ENCODE data around the gene MRPS26. TPM values are rescaled to one million over a fixed set of nuclear protein-coding genes. Genes with fewer than 3 reads are reported as not detected.

The MRPS26 gene
- total and polyA plus RNA-seq, 7 experiments from 2014 or later = 22.2 to 94.2 (median 30.9) TPM

- ChIA-PET CTCF (no interaction called here), POLR2A (interaction anchor here (0.5 to 1.5 kb wide), 6 partner anchors 25 to 272 kb away, joined by 3 to 4 read pairs (median 3); no protein-coding TSS in a partner anchor)
- Histone ChIP-seq H3K27me3 (ENCODE audit: control insufficient read depth in 2 of 2, insufficient read depth in 2 of 2, low read length in 2 of 2) (no peaks in the 10 kb centered on the region), H3K4me1 (ENCODE audit: control insufficient read depth in 2 of 2, insufficient read depth in 2 of 2, low read length in 2 of 2) (peaks cover 4 to 11% of the 10 kb centered on the region in 2 donors), H3K4me3 (ENCODE audit: low read length) (peak overlapping the region; percentile 91), H3K36me3 (ENCODE audit: control insufficient read depth in 2 of 3, insufficient read depth in 3 of 3, low read length in 3 of 3) (peaks cover 0 to 31% (median 4%) of the 10 kb centered on the region in 3 experiments), H3K9me3 (ENCODE audit: control insufficient read depth in 2 of 3, low read length in 3 of 3) (no peaks in the 10 kb centered on the region), H3K27ac (ENCODE audit: low read depth, low read length) (peak overlapping the region; percentile 70)
- peaks cover 12 to 25% (median 18%) of the 10 kb centered on the region in 7 donors for H3K4me1 Mint-ChIP-seq
- H3K9me3 Mint-ChIP-seq = no peaks in the 10 kb centered on the region
- intact Hi-C loops (cut with micrococcal nuclease) = loop anchor here (1.0 to 5.0 kb wide), 8 partner anchors 112 to 393 kb away; partner anchors contain the start of genes PTPRA (in 2 of the 2), EBF4 (in 1 of the 2), FASTKD5 (in 1 of the 2) and ITPA (in 1 of the 2)
- ATAC-seq (peak; percentile 64), DNase-seq (peak in 6 of 9 donors; percentile 22 to 34 (median 26))
- H3K4me3 Mint-ChIP-seq = peak overlapping the region; percentile 82 to 95 (median 92)
- no peaks in the 10 kb centered on the region for H3K27me3 Mint-ChIP-seq
- H3K36me3 Mint-ChIP-seq = peaks cover 0 to 18% (median 3%) of the 10 kb centered on the region in 5 donors
- H3K27ac Mint-ChIP-seq = peak overlapping the region; percentile 69 to 90 (median 79)
Measured at GRCh38 chr20:3045042-3045815, 623 bp upstream of the MRPS26 start.

- peak overlapping the region; percentile 91 for H3K4me3 ChIP-seq (ENCODE audit: low read length)
- peak overlapping the region; percentile 78 to 94 (median 87) for H3K4me3 Mint-ChIP-seq
- CTCF ChIA-PET = no interaction called here
- ATAC-seq = no peak
- intact Hi-C loops (cut with micrococcal nuclease) = loop anchor here (1.0 to 5.0 kb wide), 5 partner anchors 110 to 395 kb away; partner anchors contain the start of genes DDRGK1 (in 1 of the 2), EBF4 (in 1 of the 2), FASTKD5 (in 1 of the 2) and ITPA (in 1 of the 2)
- POLR2A ChIA-PET = interaction anchor here (0.6 to 0.7 kb wide), 3 partner anchors 23 to 49 kb away, joined by 3 to 6 read pairs (median 4); no protein-coding TSS in a partner anchor
- no peaks in the 10 kb centered on the region for H3K9me3 ChIP-seq (ENCODE audit: control insufficient read depth in 2 of 3, low read length in 3 of 3)
- peak in 2 of 9 donors; percentile 28 to 37 for DNase-seq
- H3K9me3 Mint-ChIP-seq = no peaks in the 10 kb centered on the region
- peak overlapping the region; percentile 70 for H3K27ac ChIP-seq (ENCODE audit: low read depth, low read length)
- no peaks in the 10 kb centered on the region for H3K27me3 Mint-ChIP-seq
- H3K27me3 ChIP-seq (ENCODE audit: control insufficient read depth in 2 of 2, insufficient read depth in 2 of 2, low read length in 2 of 2) = no peaks in the 10 kb centered on the region
- peaks cover 0 to 30% (median 5%) of the 10 kb centered on the region in 3 experiments for H3K36me3 ChIP-seq (ENCODE audit: control insufficient read depth in 2 of 3, insufficient read depth in 3 of 3, low read length in 3 of 3)
- peak overlapping the region; percentile 45 to 84 (median 76) for H3K27ac Mint-ChIP-seq
- H3K4me1 ChIP-seq (ENCODE audit: control insufficient read depth in 2 of 2, insufficient read depth in 2 of 2, low read length in 2 of 2) = peaks cover 4 to 11% of the 10 kb centered on the region in 2 donors
- H3K4me1 Mint-ChIP-seq = peaks cover 11 to 23% (median 18%) of the 10 kb centered on the region in 7 donors
- peaks cover 0 to 14% (median 3%) of the 10 kb centered on the region in 5 donors for H3K36me3 Mint-ChIP-seq
Measured at GRCh38 chr20:3046677-3047462, 1.0 kb downstream of the MRPS26 start.

GRCh38 chr20:3047486-3048419, 1.9 kb downstream of the MRPS26 start:
- no peaks in the 10 kb centered on the region for H3K27me3 Mint-ChIP-seq
- H3K4me1 Mint-ChIP-seq = peaks cover 11 to 23% (median 18%) of the 10 kb centered on the region in 7 donors
- intact Hi-C loops (cut with micrococcal nuclease) = loop anchor here (5.0 kb wide), 4 partner anchors 110 to 395 kb away; partner anchors contain the start of genes EBF4 (in 1 of the 2), FASTKD5 (in 1 of the 2), ITPA (in 1 of the 2) and NOP56 (in 1 of the 2)
- peaks cover 4 to 11% of the 10 kb centered on the region in 2 donors for H3K4me1 ChIP-seq (ENCODE audit: control insufficient read depth in 2 of 2, insufficient read depth in 2 of 2, low read length in 2 of 2)
- H3K27ac ChIP-seq (ENCODE audit: low read depth, low read length) = no peak overlapping the region
- ChIA-PET POLR2A (interaction anchor here (0.6 to 1.9 kb wide), 3 partner anchors 22 to 44 kb away, joined by 3 to 4 read pairs (median 4); no protein-coding TSS in a partner anchor), CTCF (no interaction called here)
- H3K36me3 Mint-ChIP-seq = peaks cover 0 to 14% (median 3%) of the 10 kb centered on the region in 5 donors
- peak overlapping the region; percentile 39 to 94 (median 87) for H3K4me3 Mint-ChIP-seq
- H3K27ac Mint-ChIP-seq = peak overlapping the region in 4 of 9 donors; percentile 25 to 52 (median 33)
- H3K4me3 ChIP-seq (ENCODE audit: low read length) = no peak overlapping the region
- ATAC-seq (no peak), DNase-seq (no peak)
- no peaks in the 10 kb centered on the region for H3K9me3 Mint-ChIP-seq
- no peaks in the 10 kb centered on the region for H3K27me3 ChIP-seq (ENCODE audit: control insufficient read depth in 2 of 2, insufficient read depth in 2 of 2, low read length in 2 of 2)
- peaks cover 0 to 30% (median 5%) of the 10 kb centered on the region in 3 experiments for H3K36me3 ChIP-seq (ENCODE audit: control insufficient read depth in 2 of 3, insufficient read depth in 3 of 3, low read length in 3 of 3)
- no peaks in the 10 kb centered on the region for H3K9me3 ChIP-seq (ENCODE audit: control insufficient read depth in 2 of 3, low read length in 3 of 3)

GRCh38 chr20:3051385-3052019, 5.7 kb downstream of the MRPS26 start:
- CTCF ChIA-PET = interaction anchor here (1.0 to 3.6 kb wide), 4 partner anchors 16 to 264 kb away, joined by 4 to 27 read pairs (median 10); no protein-coding TSS in a partner anchor
- Histone ChIP-seq H3K27ac (ENCODE audit: low read depth, low read length) (no peak overlapping the region), H3K27me3 (ENCODE audit: control insufficient read depth in 2 of 2, insufficient read depth in 2 of 2, low read length in 2 of 2) (no peaks in the 10 kb centered on the region), H3K4me1 (ENCODE audit: control insufficient read depth in 2 of 2, insufficient read depth in 2 of 2, low read length in 2 of 2) (peaks cover 0 to 5% of the 10 kb centered on the region in 2 donors), H3K9me3 (ENCODE audit: control insufficient read depth in 2 of 3, low read length in 3 of 3) (no peaks in the 10 kb centered on the region), H3K36me3 (ENCODE audit: control insufficient read depth in 2 of 3, insufficient read depth in 3 of 3, low read length in 3 of 3) (peaks cover 0 to 30% (median 5%) of the 10 kb centered on the region in 3 experiments), H3K4me3 (ENCODE audit: low read length) (no peak overlapping the region)
- intact Hi-C loops (cut with micrococcal nuclease) = loop anchor here in 1 of 2 donors (5.0 kb wide), 1 partner anchor 166 kb away; no protein-coding TSS in a partner anchor
- H3K4me1 Mint-ChIP-seq = peaks cover 6 to 16% (median 14%) of the 10 kb centered on the region in 7 donors
- no peak overlapping the region for H3K4me3 Mint-ChIP-seq
- H3K27ac Mint-ChIP-seq = peak overlapping the region in 2 of 9 donors; percentile 22 to 32
- peak; percentile 33 for ATAC-seq
- peaks cover 0 to 16% (median 3%) of the 10 kb centered on the region in 5 donors for H3K36me3 Mint-ChIP-seq
- no peaks in the 10 kb centered on the region for H3K27me3 Mint-ChIP-seq
- POLR2A ChIA-PET = interaction anchor here (0.7 to 1.0 kb wide), 2 partner anchors 70 to 142 kb away, joined by 3 read pairs; no protein-coding TSS in a partner anchor
- no peak for DNase-seq
- H3K9me3 Mint-ChIP-seq = no peaks in the 10 kb centered on the region

- no peak overlapping the region for H3K4me3 ChIP-seq (ENCODE audit: low read length)
- H3K27me3 Mint-ChIP-seq = no peaks in the 10 kb centered on the region
- H3K27me3 ChIP-seq (ENCODE audit: control insufficient read depth in 2 of 2, insufficient read depth in 2 of 2, low read length in 2 of 2) = no peaks in the 10 kb centered on the region
- H3K27ac ChIP-seq (ENCODE audit: low read depth, low read length) = no peak overlapping the region
- H3K4me3 Mint-ChIP-seq = no peak overlapping the region
- no peaks in the 10 kb centered on the region for H3K4me1 ChIP-seq (ENCODE audit: control insufficient read depth in 2 of 2, insufficient read depth in 2 of 2, low read length in 2 of 2)
- no peaks in the 10 kb centered on the region for H3K9me3 ChIP-seq (ENCODE audit: control insufficient read depth in 2 of 3, low read length in 3 of 3)
- DNase-seq = no peak
- ChIA-PET CTCF (no interaction called here), POLR2A (interaction anchor here (0.6 kb wide), 1 partner anchor 45 kb away, joined by 3 read pairs; no protein-coding TSS in a partner anchor)
- H3K36me3 ChIP-seq (ENCODE audit: control insufficient read depth in 2 of 3, insufficient read depth in 3 of 3, low read length in 3 of 3) = peaks cover 0 to 4% (median 0%) of the 10 kb centered on the region in 3 experiments
- peaks cover 0 to 21% (median 16%) of the 10 kb centered on the region in 7 donors for H3K4me1 Mint-ChIP-seq
- H3K36me3 Mint-ChIP-seq = peaks cover 0 to 8% (median 0%) of the 10 kb centered on the region in 5 donors
- intact Hi-C loops (cut with micrococcal nuclease) = no loop called here
- H3K27ac Mint-ChIP-seq = no peak overlapping the region
- ATAC-seq = no peak
- H3K9me3 Mint-ChIP-seq = no peaks in the 10 kb centered on the region
Measured at GRCh38 chr20:3059489-3059888, 13.6 kb downstream of the MRPS26 start.

All from naive thymus-derived CD4-positive, alpha-beta T cell (primary cell).